ENCODE measurements around the gene MYMX.

GRCh38 chr6:44262467-44263353 lies 46.0 kb downstream of the MYMX start:
- TF ChIP-seq CTCF (conservative IDR thresholded peaks at IDR 0.05; ENCODE audit: low read depth, low read length) (no peak), EZH2 (IDR thresholded peaks at IDR 0.05; ENCODE audit: borderline replicate concordance, low read depth, low read length, poor library complexity, severe bottlenecking) (no peak)

Measured in A673 (cell line).